GM23248 (cell line): ENCODE data around the gene SPDEF.

Experiments used
- EZH2 ChIP-seq: fragments of 200-600 bp; sonication (generic); IDR thresholded peaks from 2 replicates; pipeline ENCODE4 v1.6.1; 2018; ENCODE audit warnings: antibody characterized with exemption, mild to moderate bottlenecking; ENCODE audit not compliant: insufficient read depth, poor library complexity, severe bottlenecking
- EZH2phosphoT487 ChIP-seq: fragments of 200-600 bp; sonication (generic); IDR thresholded peaks from 2 replicates; pipeline ENCODE4 v1.6.1; 2018; ENCODE audit warnings: antibody characterized with exemption, moderate library complexity, mild to moderate bottlenecking, low read depth; ENCODE audit not compliant: insufficient read depth

DNA sequence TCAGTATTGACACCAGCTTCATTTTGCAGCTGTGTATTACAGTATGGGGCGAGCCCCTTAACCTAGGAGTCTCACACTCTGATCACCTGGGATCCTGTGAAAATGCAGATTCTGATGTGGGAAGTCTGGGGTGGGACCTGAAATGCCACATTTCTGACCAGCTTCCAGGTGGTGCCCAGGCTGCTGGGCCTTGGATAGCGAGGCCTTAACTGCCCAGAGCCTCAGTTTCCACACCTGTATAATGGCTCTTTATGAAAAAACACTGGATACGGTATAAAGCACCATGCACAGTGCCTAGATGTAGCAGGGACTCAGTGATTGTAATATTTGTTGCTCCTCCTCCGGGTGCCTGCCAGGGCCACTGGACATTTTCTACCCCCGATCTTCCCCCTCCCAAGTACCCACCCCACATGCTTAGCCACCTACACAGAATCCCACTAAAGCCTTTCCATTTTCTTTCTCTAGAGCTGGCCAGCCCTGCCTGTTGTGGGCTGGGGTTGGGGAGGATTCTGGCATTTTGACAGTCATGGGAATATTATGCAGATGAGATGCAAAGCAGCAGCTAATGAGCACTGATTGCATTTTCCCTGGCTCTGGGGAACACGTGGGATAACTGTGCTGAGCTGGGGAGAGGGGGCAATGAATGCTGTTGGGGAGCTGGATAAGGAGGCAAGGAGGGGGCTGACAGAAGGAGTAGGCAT, 44.8 kb downstream of the SPDEF start:
- TF ChIP-seq EZH2 (no peak), EZH2phosphoT487 (no peak)
